AG10803 (cell line): ENCODE results near the gene SLC8B1.

Experiments
- DNase-seq: peaks from one replicate; pipeline ENCODE4 v3.0.0; 2010; ENCODE audit warnings: low read depth
- H3K4me3 ChIP-seq: 2 replicates; pipeline ENCODE4 v1.5.1; 2011; ENCODE audit warnings: mild to moderate bottlenecking, low read length, control low read depth
- CTCF ChIP-seq: conservative IDR thresholded peaks from 2 replicates; pipeline ENCODE4 v1.5.1; 2011; ENCODE audit warnings: mild to moderate bottlenecking, low read length, control low read depth, inconsistent platforms

SLC8B1 gene

GRCh38 chr12:113277511-113277910, 57.4 kb downstream of the SLC8B1 start:
- TF ChIP-seq CTCF: no peak
- no peak for DNase-seq
- H3K4me3 ChIP-seq: no peak overlapping the region

GRCh38 chr12:113276946-113277500, 57.9 kb downstream of the SLC8B1 start:
- no peak for DNase-seq
- no peak for TF ChIP-seq CTCF
- H3K4me3 ChIP-seq: no peak overlapping the region

- DNase-seq: no peak
- TF ChIP-seq CTCF: no peak
- H3K4me3 ChIP-seq: no peak overlapping the region
Measured at GRCh38 chr12:113276306-113276705, 58.6 kb downstream of the SLC8B1 start.

GRCh38 chr12:113274848-113275247, 60.1 kb downstream of the SLC8B1 start:
- no peak for TF ChIP-seq CTCF
- no peak for DNase-seq

GRCh38 chr12:113273053-113273725, 61.7 kb downstream of the SLC8B1 start:
- DNase-seq: peak; percentile 7
- no peak overlapping the region for H3K4me3 ChIP-seq
- no peak for TF ChIP-seq CTCF

More at GRCh38 chr12:113274848-113275247, 60.1 kb downstream of the SLC8B1 start:
- H3K4me3 ChIP-seq: no peak overlapping the region

GRCh38 chr12:113271853-113272561, 62.9 kb downstream of the SLC8B1 start:
- no peak for TF ChIP-seq CTCF
- DNase-seq: peak; percentile 82
- peak overlapping the region; percentile 41 for H3K4me3 ChIP-seq

- no peak for DNase-seq
- peak overlapping the region; percentile 41; the same call in 1 of the 2 replicates for H3K4me3 ChIP-seq
- TF ChIP-seq CTCF: no peak
Measured at GRCh38 chr12:113271466-113271852, 63.5 kb downstream of the SLC8B1 start.
